Activated CD4-positive, alpha-beta T cell treated with anti-CD3 and anti-CD28 coated beads, Interleukin-2, amount 50 U/mL, for 24 hours (primary cell): ENCODE measurements around the gene SNAP47.

Experiments
- DNase-seq, 2 donors: peaks; one replicate each; pipeline ENCODE4 v3.0.0-alpha.2; 2020; ENCODE audit warnings: low read depth in 1 of 2, low spot score in 1 of 2

Gene SNAP47

DNA sequence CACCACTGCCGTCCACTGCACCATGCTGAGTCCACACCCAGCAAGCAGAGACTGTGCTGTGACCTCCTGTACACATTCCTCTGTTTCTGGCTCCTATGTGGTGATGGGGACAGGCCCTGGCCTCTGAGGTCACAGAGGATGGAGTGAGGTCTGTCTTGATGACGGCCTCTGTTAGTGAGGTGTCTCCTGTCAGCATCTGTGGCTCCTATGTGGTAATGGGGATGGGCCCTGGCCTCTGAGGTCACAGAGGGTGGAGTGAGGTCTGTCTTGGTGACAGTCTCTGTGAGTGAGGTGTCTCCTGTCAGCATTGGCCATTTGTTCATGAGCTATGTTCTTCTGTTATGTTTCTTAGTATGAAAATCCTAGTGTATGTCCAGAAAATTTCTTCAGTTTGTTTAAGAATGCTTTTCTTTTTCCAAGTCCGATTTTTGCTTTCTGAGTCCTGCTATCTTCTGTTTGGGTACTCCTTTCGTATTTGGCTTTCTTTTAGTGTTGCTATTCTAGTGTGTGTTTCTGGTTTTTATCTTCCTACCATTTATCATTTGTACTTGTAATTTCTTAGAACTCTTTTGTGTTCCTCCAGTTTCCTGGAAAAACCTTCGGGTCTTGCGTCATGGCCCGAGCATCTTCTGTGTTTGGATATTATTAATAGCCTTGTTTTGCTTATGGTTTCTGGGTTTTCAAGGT, 13.4 kb downstream of the SNAP47 start:
- no peak for DNase-seq

- no peak for DNase-seq
Measured at GRCh38 chr1:227749225-227749624, 14.0 kb downstream of the SNAP47 start.

GRCh38 chr1:227749916-227750710, 14.9 kb downstream of the SNAP47 start:
- no peak for DNase-seq

DNA sequence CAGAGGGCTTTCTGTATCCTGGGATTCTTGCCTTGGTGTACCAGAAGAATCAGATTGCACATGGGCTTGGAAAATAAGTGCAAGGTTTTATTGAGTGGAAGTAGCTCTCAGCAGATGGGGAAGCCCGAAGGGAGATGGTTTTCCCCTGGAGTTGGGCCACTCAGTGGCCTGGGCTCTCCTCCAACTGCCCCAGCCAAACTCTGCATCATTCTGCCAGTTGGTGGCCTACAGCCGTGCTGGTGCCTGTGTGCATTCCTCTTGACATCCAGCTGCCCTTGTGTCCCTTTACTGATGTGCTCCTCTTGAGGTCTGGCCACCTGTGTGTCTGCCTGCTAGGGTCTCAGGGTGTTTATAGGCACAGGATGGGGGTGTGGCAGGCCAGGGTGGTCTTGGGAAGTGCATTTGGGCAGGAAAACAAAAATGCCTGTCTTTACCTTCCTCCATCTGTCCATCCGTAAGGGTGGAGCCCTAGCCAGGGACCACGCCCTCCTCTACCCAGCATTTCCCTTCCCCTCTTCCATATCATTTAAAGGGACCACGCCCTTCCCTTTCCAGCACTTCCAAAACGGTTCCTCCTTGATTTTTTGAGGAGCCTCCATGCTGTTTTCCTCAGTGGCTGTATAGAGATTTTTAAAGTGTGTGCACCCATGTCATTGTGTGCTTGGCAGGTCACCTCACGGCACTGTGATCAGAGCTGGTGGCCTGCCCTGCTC, 18.9 kb downstream of the SNAP47 start:
- DNase-seq: no peak

- no peak for DNase-seq
Measured at GRCh38 chr1:227754958-227755357, 19.7 kb downstream of the SNAP47 start.

GRCh38 chr1:227756172-227756959, 21.1 kb downstream of the SNAP47 start:
- DNase-seq: no peak

GRCh38 chr1:227757781-227758180, 22.5 kb downstream of the SNAP47 start:
- DNase-seq: no peak

DNA sequence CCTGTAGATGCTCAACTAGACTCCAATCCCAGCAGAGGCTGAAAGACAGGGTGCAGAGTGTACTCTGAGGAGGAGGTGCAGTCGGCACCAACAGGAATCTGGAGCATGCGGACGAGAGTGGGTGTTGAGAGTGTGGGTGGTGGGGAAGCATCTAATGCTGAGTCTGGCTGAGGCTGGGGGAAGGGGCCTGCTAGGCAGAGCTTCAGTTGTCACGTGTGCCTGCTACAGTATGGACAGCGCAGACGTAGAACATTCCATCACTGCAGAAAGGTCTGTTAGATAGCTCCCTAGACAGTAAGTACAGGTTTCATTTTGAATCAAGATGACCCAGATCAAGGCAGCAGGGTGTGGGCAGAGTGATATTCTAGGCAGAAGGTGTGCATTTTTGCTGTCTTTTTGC, 23.1 kb downstream of the SNAP47 start:
- no peak for DNase-seq

DNA sequence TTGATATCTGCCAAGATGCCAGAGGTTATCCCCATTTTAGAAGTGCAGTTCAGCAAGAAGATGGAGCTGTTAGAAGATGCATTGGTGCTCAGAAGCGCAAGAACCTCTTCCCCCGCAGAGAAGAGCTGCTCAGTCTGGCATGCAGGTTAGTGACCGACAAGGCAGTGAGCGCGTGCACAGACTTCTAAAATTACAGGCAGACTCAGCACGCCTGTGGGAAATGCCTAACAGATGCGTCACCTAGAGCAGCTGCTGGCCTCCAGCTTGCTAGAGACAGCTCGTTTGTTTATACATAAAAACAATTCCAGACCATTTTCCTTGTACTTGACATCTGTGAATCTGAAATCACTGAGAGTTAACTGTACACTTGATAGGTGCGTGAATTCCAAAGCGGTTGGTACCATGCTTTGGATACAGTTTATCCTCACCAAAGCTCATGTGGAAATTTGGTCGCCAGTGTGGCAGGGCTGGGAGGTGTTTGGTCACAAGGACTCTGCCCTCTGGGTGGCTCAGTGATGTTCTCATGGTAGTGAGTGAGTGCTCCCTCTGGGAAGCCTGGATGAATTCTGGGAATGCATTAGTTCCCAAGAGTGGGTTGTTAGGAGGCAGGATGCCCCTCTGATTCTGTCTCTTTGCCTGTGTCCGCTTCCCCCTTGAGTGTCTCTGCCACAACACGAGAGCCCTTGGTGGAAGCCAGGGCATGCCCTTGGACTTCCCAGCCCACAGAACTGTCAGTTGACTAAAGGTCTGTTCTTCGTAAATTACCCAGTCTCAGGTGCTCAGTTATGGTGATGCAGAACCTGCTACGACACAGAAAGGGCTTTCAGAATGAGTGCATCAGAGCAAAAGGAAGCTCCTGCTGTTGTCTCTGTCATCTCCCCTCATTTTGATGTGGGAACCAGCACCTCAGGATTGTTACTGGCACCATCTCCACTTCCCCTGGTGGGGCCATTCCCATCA, 24.4 kb downstream of the SNAP47 start:
- DNase-seq: no peak

DNA sequence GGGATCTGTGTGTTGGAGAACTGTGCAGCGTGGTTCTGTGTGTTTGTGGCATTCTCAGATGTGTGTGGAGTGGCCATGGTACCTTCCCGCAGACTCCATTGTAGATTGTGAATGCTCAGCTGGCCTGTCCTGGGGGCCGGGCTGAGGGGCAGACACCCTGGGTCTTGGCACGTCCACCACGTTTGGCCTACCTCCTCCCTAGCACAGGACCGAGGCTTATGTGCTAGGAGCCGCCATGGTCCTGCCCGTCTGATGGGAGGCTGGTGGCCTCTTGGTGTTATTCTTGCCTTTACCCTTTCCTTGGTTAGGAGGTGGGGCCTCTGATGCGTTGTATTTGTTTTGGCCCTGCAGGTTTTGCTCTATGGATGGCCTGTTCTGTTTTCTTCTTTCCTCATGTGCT, 25.1 kb downstream of the SNAP47 start:
- no peak for DNase-seq

GRCh38 chr1:227761621-227762230, 26.5 kb downstream of the SNAP47 start:
- DNase-seq: no peak

DNA sequence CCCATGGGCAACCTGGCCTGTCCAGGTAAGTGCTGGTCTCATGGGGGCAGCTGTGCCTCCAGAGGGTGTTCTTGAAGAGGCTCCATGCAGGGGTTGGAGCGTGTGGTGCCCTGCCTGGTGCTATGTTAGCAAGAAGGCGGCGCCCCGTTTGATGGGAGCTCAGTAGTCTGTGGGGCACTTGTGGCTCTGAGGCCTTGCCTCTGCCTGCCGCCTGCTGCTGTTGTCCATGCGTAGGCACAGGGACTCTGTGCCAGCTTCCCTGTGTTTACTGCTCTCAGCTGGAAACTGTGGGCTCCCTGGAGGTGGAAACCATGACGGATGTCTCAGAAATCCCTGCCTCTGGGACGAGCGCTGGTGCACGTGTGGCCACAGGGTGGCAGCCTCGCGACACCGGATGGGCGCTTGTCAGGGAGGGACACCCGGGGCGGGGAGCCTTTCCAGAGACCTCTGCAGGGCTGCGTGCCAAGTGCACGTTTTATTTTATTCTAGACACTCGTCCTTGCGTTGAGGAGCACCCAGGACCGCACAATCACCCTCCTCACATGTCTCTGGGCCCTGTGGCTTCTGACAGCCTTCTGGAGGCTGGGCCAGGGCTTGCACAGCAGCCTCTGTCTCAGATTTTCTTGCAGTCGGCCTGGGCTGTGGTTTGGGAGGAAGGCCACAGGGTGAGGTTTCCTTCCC, 27.1 kb downstream of the SNAP47 start:
- peak; percentile 67 to 77 for DNase-seq

DNA sequence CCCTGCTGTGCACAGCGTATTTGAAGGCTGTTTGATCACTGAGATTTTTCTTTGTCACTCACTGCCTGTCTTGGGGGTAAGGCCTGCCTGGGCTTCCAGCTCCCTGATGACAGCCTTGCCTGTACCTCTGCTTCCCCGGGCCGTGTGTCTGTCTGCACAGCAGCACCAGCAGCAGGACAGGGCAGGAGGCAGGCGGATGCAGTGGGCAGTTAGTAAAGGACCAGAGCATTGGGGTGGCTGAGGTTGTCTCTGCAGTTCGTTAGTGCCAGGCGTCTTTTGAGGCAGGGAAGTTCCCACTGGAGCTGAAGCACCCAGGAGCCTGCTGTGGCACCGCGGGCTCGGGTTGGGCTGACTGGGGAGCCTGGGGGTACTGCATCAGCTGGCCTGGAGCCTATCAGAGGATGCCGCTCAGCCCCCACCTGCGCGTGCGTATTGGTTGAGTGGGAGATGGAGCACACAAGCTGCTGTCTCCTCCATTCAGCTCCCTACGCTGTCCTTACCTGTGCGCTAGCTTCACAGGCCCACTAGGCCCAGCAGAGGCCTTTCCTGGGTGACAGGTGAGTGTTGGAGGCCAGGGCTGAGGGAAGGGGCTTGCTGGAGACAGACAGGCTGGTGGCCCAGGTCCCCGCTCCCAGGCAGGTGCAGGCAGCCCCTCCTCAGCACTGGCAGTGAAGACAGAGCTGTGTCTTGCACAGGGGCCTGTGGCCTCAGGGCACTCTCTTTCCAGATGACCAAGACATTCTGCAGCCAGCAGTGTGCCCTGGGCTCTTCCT, 28.2 kb downstream of the SNAP47 start:
- no peak for DNase-seq

DNA sequence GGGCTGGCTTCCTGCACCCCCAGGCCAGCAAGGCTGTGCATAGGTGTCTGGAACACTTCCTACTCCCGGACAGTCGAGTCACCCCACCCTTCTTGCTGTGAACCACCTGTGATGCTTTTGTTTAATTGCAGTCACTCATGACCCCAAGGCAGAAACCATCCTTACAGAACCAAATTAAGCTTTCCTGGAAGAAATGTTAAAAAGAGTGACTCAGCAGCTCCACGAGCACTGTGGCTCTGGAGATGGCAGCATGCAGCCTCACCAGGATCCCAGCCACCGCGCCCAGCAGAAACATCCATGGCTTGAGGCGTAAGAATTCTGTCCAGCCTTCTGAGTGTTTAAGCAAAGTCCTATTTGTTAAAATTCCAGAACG, 28.8 kb downstream of the SNAP47 start:
- no peak for DNase-seq

DNA sequence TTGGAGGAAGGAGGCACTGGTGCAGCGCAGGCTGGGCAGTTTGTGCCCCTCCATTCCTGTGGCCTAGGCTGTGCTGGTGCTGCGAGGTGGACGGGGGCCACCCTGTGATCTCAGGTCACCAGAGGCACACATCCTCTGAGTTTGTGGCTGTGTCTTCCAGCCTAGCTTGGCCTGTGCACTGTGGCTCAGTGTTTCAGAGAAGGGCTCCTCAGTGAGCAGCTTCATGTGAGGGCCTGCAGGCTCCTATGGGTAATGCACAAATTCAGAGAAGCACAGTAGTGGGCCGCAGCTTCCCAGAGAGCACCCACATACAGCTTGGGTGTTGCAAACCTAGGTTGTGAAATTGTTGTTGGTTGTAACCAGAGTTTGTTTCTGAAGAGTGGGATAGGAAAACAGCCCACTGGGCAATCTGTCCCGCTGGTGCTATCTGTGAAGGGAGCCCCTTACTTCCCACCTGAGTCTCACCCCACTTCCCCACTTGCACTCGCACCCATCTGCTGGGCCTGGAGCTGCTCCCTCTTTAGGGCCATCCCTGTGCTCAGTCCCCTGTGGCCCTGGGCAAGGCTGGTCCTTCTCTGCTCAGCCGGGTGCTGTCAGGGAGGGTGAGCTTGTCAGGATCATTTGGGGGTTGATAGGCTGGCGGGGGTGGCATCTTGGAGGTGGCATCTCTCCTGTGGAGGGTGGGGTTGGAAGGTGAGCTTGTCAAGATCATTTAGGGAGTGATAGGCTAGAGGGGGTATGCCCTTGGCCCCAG, 30.2 kb downstream of the SNAP47 start:
- DNase-seq: no peak

DNA sequence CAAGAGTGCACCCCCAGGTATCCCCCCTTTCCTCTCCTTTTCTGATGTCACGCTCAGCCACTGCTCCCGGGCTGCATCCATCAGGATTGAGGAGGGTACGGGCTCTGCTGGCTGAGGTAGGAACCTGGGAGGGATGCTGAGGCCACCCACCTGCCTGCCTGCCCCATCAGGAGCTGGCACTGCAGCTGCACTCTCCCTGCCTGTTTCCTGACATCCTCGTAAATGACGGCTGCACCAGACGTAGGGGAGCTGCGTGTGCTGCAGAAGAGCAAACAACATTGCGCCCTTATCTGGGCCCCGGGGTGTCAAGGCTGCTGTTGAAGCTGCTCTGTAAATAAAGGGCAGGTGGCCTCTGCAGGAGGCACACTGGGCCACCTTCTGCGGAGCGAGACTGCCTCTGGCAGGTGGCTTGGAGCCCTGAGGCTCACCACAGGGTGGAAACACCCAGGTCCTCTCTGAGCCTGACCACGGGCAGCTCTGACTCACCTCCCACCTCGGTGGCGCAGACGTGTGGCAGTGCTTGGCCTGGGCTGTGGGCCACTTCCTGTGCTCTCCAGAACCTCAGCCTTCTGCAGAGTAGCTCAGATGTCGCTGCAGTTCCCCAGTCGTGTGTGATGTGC, 30.9 kb downstream of the SNAP47 start:
- peak in 1 of 2 donors; percentile 27 for DNase-seq

DNA sequence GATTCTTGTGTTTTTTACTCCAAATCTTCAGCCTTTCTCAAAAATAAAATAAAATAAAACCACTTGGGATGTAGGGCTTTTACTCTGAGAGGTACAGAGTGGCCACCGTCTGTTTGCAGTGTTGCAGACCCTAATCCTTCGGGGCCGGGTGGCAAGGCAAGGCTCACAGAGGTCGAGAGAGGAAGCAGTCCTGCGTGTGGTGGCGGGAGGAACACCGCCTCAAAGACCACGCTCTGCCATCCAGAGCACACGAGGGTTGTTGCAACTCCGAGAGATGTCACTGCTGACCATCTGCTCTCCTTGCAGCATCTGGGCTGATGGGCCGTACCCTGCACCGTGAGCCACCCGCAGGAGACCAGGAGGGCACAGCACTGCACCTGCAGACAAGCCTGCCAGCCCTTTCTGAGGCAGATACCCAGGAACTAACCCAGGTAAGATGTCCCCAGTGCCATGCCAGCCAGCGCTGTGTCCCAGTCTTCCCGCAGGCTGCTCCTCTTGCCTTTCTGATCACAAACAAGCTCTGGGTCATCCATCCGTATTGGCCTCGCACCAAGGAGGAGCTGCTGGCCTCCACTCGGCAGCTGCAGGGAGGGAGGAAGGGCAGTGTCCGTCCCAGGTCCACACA, 31.5 kb downstream of the SNAP47 start:
- DNase-seq: no peak
